ENCODE results near the gene SAA2. TPM values are rescaled to one million over a fixed set of nuclear protein-coding genes. Genes with fewer than 3 reads are reported as not detected.

SAA2 gene
- total RNA-seq, 1 experiment from 2014 or later: not detected

DNA sequence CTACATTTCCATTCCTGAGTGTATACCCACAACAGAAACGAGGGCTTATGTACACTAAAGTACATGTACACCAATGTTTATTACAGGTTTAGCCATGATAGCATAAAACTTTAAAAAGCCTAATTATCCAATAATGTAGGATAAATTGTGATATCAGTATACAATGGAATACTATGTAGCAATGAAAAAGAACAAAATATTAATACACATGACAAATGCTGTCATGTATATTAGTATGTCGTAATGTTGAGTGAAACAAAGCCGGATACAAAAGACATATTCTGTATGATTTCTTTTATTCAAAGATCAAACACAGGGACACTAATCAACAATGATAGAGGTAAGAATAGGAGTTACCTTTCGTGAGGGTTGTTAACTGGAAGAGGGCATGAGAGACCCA lies 14.6 kb downstream of the SAA2 start:
- no peak for DNase-seq
- Histone ChIP-seq H3K4me1 (ENCODE audit: insufficient read depth, low read length) (no peaks in the 10 kb centered on the region), H2AFZ (ENCODE audit: low read length) (no peak overlapping the region), H3K9me3 (ENCODE audit: low read length) (no peaks in the 10 kb centered on the region), H3K9ac (ENCODE audit: low read length) (no peak overlapping the region), H3K9me2 (replicated peaks; ENCODE audit: low read length) (no peaks in the 10 kb centered on the region), H3K27ac (ENCODE audit: low read length) (no peak overlapping the region), H4K20me1 (ENCODE audit: low read length) (no peaks in the 10 kb centered on the region), H3K27me3 (ENCODE audit: low read length) (peaks cover 39% of the 10 kb centered on the region), H3K4me3 (ENCODE audit: low read length) (no peak overlapping the region), H3F3A (ENCODE audit: low read length, unreplicated experiment) (no peaks in the 10 kb centered on the region), H3K36me3 (ENCODE audit: low read depth, low read length) (no peaks in the 10 kb centered on the region), H3K4me2 (ENCODE audit: low read length) (no peak overlapping the region), H3K79me2 (ENCODE audit: low read length) (no peaks in the 10 kb centered on the region)
- intact Hi-C loops (cut with micrococcal nuclease): no loop called here
- no TSS peak for BruUV-seq (replicated peaks)
- POLR2A ChIA-PET (ENCODE audit: unreplicated experiment): no interaction called here
- ATAC-seq: no peak
- CTCF ChIA-PET: no interaction called here
- TF ChIP-seq EZH2 (IDR thresholded peaks at IDR 0.05; ENCODE audit: low read length, unreplicated experiment) (no peak), EZH2phosphoT487 (IDR thresholded peaks at IDR 0.05; ENCODE audit: borderline replicate concordance, low read length) (no peak)
- TF ChIP-seq, protein P1, sequence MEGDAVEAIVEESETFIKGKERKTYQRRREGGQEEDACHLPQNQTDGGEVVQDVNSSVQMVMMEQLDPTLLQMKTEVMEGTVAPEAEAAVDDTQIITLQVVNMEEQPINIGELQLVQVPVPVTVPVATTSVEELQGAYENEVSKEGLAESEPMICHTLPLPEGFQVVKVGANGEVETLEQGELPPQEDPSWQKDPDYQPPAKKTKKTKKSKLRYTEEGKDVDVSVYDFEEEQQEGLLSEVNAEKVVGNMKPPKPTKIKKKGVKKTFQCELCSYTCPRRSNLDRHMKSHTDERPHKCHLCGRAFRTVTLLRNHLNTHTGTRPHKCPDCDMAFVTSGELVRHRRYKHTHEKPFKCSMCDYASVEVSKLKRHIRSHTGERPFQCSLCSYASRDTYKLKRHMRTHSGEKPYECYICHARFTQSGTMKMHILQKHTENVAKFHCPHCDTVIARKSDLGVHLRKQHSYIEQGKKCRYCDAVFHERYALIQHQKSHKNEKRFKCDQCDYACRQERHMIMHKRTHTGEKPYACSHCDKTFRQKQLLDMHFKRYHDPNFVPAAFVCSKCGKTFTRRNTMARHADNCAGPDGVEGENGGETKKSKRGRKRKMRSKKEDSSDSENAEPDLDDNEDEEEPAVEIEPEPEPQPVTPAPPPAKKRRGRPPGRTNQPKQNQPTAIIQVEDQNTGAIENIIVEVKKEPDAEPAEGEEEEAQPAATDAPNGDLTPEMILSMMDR (conservative IDR thresholded peaks at IDR 0.05; ENCODE audit: low read depth, low read length): no peak

DNA sequence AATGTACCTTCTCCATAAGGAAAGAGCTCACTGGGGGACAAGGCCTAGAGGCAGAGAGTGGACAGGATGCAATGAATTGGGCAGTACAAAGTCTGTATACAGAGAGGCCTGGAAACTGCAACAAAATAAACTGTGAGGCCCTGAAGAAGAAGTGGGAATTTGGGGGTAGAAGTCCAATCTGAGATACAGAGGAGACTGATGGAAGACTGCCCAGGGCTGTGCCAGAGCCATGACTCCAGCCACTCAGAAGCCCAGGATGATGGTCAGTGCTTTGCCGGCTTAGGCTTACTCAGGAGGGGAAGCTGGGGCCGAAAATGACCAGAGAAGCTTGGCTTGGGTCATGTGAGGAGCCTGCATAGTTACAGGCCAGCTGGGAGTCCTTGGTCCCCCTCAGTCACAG lies 17.6 kb downstream of the SAA2 start:
- DNase-seq (no peak), ATAC-seq (no peak)
- no peak overlapping the region for H3K4me3 ChIP-seq (ENCODE audit: low read length)
- H3K9me2 ChIP-seq (replicated peaks; ENCODE audit: low read length): no peaks in the 10 kb centered on the region
- TF ChIP-seq EZH2 (IDR thresholded peaks at IDR 0.05; ENCODE audit: low read length, unreplicated experiment): no peak
- no peak for TF ChIP-seq EZH2phosphoT487 (IDR thresholded peaks at IDR 0.05; ENCODE audit: borderline replicate concordance, low read length)
- TF ChIP-seq, protein P1 (conservative IDR thresholded peaks at IDR 0.05; ENCODE audit: low read depth, low read length): no peak
- no peak overlapping the region for H3K9ac ChIP-seq (ENCODE audit: low read length)
- intact Hi-C loops (cut with micrococcal nuclease): no loop called here
- ChIA-PET POLR2A (ENCODE audit: unreplicated experiment) (no interaction called here), CTCF (no interaction called here)
- BruUV-seq (replicated peaks): no TSS peak
- H3K4me2 ChIP-seq (ENCODE audit: low read length): no peak overlapping the region
- no peaks in the 10 kb centered on the region for H3K9me3 ChIP-seq (ENCODE audit: low read length)
- H2AFZ ChIP-seq (ENCODE audit: low read length): no peak overlapping the region
- H3K27me3 ChIP-seq (ENCODE audit: low read length): peaks cover 26% of the 10 kb centered on the region
- H3F3A ChIP-seq (ENCODE audit: low read length, unreplicated experiment): no peaks in the 10 kb centered on the region
- no peaks in the 10 kb centered on the region for H3K36me3 ChIP-seq (ENCODE audit: low read depth, low read length)
- H3K27ac ChIP-seq (ENCODE audit: low read length): no peak overlapping the region
- H3K4me1 ChIP-seq (ENCODE audit: insufficient read depth, low read length): no peaks in the 10 kb centered on the region
- no peaks in the 10 kb centered on the region for H3K79me2 ChIP-seq (ENCODE audit: low read length)
- no peaks in the 10 kb centered on the region for H4K20me1 ChIP-seq (ENCODE audit: low read length)

DNA sequence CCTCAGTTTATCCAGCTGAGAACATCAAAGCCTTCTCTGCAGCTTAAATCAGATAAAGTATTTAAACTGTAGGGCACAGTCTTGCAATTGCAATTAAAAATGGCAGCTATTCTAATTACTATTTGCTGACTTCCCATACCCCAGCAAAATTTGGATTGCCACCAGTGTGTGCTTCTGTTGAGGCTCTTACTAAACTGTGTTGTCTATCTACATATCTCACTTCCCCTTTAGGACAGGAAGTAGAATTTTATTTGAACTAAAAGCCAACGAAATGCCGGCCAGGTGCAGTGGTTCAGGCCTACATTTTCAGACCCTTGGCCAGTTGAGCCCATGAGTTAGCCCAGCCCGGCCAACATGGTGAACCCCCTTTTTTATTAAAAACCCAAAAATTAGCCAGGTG lies 19.0 kb downstream of the SAA2 start:
- no TSS peak for BruUV-seq (replicated peaks)
- no peak for DNase-seq
- H4K20me1 ChIP-seq (ENCODE audit: low read length): no peaks in the 10 kb centered on the region
- no peaks in the 10 kb centered on the region for H3F3A ChIP-seq (ENCODE audit: low read length, unreplicated experiment)
- no peaks in the 10 kb centered on the region for H3K4me1 ChIP-seq (ENCODE audit: insufficient read depth, low read length)
- TF ChIP-seq EZH2 (IDR thresholded peaks at IDR 0.05; ENCODE audit: low read length, unreplicated experiment) (no peak), EZH2phosphoT487 (IDR thresholded peaks at IDR 0.05; ENCODE audit: borderline replicate concordance, low read length) (no peak)
- TF ChIP-seq, protein P1 (conservative IDR thresholded peaks at IDR 0.05; ENCODE audit: low read depth, low read length): no peak
- ChIA-PET POLR2A (ENCODE audit: unreplicated experiment) (no interaction called here), CTCF (no interaction called here)
- H3K27ac ChIP-seq (ENCODE audit: low read length): no peak overlapping the region
- H3K9me3 ChIP-seq (ENCODE audit: low read length): no peaks in the 10 kb centered on the region
- no peak overlapping the region for H2AFZ ChIP-seq (ENCODE audit: low read length)
- no peak for ATAC-seq
- intact Hi-C loops (cut with micrococcal nuclease): no loop called here
- peaks cover 13% of the 10 kb centered on the region; the same call in 1 of the 2 replicates for H3K27me3 ChIP-seq (ENCODE audit: low read length)
- no peak overlapping the region for H3K4me2 ChIP-seq (ENCODE audit: low read length)
- no peak overlapping the region for H3K9ac ChIP-seq (ENCODE audit: low read length)
- H3K36me3 ChIP-seq (ENCODE audit: low read depth, low read length): no peaks in the 10 kb centered on the region
- H3K9me2 ChIP-seq (replicated peaks; ENCODE audit: low read length): no peaks in the 10 kb centered on the region
- no peaks in the 10 kb centered on the region for H3K79me2 ChIP-seq (ENCODE audit: low read length)
- no peak overlapping the region for H3K4me3 ChIP-seq (ENCODE audit: low read length)

Measured in PC-3 (cell line).